GM13977 (cell line): ENCODE measurements around the gene CUL9.

Experiments used
- DNase-seq: peaks from one replicate; pipeline ENCODE4 v3.0.0; 2012; ENCODE audit warnings: low spot score
- CTCF ChIP-seq: IDR thresholded peaks from 2 replicates; pipeline ENCODE4 v1.5.1; 2012; ENCODE audit warnings: mild to moderate bottlenecking, control low read depth; ENCODE audit not compliant: insufficient read depth; ENCODE audit errors: extremely low read depth, missing control alignments
- in situ Hi-C: fragments of 300-500 bp; cut with MboI; formaldehyde crosslinking; loops from one replicate; pipeline ENCODE4 v1.12.0; 2022; ENCODE audit warnings: low sequenced_read_pairs, low pct_unique_long_range_greater_than_20kb, mixed read lengths, inconsistent platforms; ENCODE audit not compliant: unreplicated experiment

The CUL9 gene

GRCh38 chr6:43258180-43258579, 76.2 kb downstream of the CUL9 start:
- in situ Hi-C loops = loop anchor here (10.0 kb wide), 1 partner anchor 247 kb away; no protein-coding TSS in a partner anchor
- no peak for TF ChIP-seq CTCF
- DNase-seq = no peak

GRCh38 chr6:43258807-43259686, 77.1 kb downstream of the CUL9 start:
- no peak for TF ChIP-seq CTCF
- in situ Hi-C loops = loop anchor here (10.0 kb wide), 1 partner anchor 246 kb away; no protein-coding TSS in a partner anchor
- DNase-seq = no peak

GRCh38 chr6:43260791-43261190, 78.8 kb downstream of the CUL9 start:
- TF ChIP-seq CTCF = no peak
- DNase-seq = no peak
- in situ Hi-C loops = no loop called here

GRCh38 chr6:43261198-43261597, 79.2 kb downstream of the CUL9 start:
- in situ Hi-C loops = no loop called here
- no peak for DNase-seq
- no peak for TF ChIP-seq CTCF

GRCh38 chr6:43262000-43262779, 80.2 kb downstream of the CUL9 start:
- DNase-seq = no peak
- in situ Hi-C loops = no loop called here
- no peak for TF ChIP-seq CTCF

GRCh38 chr6:43262780-43263313, 80.9 kb downstream of the CUL9 start:
- in situ Hi-C loops = no loop called here
- TF ChIP-seq CTCF = no peak

More at GRCh38 chr6:43262780-43263313, 80.9 kb downstream of the CUL9 start:
- DNase-seq = no peak
